Measurements from ENCODE around the gene PTPRE.

PTPRE gene

GRCh38 chr10:127882801-127883459 lies 24.0 kb upstream of the PTPRE start:
- no peak for DNase-seq

DNA sequence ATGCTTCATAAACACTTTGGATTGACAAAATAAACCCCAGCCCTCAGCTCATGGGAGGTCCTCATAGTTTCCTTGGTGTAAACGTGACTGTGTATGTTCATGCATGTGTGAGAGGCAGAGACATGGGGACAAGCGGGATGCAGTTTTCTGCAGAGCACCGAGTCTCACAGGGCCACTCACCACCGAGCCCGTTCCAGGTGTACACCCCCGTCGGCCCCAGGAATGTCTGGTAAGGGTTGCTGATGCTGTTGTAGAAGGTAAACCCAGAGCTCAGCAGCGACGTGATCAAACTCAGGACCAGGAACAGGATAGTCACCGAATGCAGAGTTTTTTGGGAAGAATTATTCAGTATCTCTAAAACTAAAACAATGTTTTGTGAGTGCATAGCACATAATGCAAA lies 23.4 kb upstream of the PTPRE start:
- no peak for DNase-seq

GRCh38 chr10:127884501-127884900 lies 22.4 kb upstream of the PTPRE start:
- no peak for DNase-seq

GRCh38 chr10:127886371-127887051 lies 20.4 kb upstream of the PTPRE start:
- no peak for DNase-seq

- DNase-seq, result no peak
These were observed 19.1 kb upstream of the PTPRE start for GRCh38 chr10:127887541-127888415.

DNA sequence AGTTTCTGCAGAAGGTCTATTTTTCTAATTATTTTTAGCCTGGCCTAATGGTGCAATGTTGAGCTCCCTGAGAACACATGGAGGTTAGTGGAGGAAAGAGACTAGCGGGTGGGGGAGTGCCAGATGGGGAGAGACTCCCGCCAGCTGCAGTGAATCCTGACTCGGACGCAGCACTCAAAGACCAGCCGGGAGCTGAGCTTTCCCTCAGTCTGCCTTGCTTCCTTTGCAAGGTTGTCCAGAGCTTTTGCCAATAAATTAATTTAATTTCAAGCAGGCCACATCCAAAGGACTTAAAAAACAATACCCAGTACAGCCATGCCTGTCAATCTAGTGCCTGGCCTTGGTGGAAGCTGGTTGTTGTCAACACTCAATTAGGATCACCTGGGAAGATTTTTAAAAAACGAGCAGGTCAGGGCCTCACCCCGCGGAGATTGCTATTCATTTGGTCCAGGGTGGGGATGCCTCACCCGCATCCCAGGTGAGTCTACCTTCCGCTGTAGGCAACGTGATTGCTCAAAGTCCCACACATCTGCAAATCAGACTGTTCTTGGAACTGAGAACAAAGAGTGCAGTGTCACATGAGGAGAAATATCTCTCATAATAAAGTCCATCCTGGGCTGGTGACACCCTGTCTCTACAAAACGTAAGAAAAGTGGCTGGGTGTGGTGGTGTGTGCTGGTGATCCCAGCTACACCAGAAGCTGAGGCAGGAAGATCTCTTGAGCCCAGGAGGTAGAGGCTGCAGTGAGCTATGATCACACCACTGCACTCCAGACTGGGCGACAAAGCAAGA lies 18.2 kb upstream of the PTPRE start:
- no peak for DNase-seq

GRCh38 chr10:127889605-127890195 lies 17.2 kb upstream of the PTPRE start:
- DNase-seq, result no peak

DNA sequence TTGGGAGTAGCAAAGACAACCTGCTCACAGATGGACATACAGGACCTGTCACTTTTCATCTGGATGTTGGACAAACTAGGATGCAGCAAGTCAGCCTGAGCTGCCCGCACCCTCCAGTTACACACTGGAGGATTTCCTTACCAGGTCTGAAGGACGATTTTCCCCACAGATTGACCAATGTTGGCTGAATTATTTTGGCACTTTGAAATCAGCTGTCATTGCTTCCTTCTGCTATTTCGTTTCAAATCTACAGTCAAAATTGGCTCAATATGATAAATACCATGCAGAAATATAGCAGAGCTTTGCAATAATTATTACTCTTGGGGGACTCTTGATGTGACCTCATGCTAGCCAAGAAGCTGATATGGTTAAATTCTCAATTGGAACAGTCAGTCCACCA lies 16.7 kb upstream of the PTPRE start:
- DNase-seq, result no peak

DNA sequence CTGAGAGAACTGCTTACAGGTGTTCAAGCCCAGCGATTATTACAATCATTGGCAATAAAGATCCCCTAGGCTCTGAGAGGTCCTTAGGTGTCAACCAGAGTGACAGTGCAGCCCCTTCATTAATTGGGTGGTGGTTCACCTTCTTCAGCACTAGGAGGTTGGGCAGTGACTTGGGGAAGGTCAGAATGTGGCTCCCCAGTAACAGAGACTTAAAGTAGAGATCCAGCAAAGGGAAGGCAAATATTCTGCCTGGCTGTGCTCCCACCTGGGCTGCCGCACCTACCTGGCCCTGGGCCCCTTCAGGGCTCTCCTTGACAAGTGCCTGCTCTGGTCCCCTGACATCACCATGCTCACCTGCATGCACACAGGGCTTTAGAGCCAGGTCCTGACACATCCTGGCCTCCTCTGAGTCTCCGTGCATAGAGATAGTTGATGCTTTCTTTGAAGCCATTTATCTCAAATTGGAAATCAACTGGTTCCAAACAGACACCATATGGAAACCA lies 16.0 kb upstream of the PTPRE start:
- no peak for DNase-seq

DNA sequence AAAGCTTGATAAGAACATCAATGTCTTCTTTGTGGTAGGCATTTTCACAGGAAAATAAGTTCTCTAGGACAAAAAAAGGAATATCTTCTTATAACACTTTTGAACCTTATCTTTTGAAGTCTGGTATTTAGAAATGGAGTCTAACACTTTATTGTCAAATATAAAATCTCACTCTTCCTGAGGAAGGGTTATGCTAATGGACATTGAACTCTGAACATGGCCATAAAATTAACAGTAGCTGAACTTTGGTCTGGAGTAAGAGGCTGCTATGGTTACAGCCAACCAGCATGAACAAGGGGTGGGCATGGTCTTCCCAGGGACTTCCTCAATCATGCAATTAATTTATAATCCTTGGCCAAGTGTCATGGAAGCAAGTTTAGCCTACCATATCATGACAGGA lies 14.2 kb upstream of the PTPRE start, which contains the start of gene CLRN3:
Gene CLRN3 (minus strand): TSS at position 199 of the 400 bp plus-strand sequence. CDS start 157 bp downstream, at position 42.
- DNase-seq, result no peak

DNA sequence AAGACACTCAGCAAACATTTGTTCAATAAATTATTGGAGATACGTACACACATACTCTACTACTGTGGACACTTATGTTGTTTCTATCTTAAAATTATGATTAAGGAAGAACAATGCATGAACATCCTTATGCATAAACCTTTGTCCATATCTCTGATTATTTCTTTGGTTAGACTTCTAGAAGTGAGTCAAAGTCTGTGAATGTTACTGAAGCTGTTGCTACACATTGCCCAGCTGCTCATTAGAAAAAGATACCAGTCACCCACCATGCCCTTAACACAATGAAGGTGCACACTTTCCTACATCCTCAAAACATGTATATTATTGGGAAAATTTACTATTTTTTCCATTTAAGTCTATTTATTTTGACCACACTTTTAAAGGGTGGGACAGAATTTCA lies 12.8 kb upstream of the PTPRE start:
- no peak for DNase-seq

DNA sequence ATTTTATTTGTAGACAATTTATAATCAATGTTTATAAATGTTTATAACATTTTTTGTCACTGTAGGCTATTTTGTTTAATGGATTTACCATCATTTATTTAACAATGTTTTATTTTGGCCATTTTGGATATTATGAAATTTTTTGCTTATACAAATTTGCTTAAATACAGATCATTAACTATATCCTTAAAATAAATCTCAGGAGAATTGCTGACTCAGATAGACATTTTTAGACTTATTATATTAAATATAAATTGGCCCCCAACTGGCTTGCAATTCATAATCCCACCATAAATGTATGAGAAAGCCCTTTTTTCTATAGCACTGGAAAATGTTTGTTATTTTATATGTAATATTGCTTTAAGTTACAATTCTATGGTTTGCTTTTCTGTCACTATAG lies 10.3 kb upstream of the PTPRE start:
- no peak for DNase-seq

DNA sequence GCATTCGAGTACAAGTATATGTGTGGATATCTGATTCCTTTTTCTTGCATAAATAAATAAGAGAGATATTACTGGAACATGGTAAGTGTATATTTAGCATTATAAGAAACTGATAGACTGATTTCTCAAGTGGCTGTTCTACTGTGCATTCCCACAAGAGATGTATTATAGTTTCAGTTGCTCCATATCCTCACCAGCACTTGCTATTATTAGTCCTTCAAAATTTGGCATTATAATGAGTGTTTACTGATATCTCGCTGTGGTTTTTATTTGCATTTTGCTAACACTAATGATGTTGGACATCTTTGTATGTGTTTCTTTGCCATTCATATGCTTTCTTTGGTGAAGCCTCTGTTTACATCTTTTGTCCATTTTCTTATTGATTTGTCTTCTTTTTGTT lies 9.7 kb upstream of the PTPRE start:
- no peak for DNase-seq

DNA sequence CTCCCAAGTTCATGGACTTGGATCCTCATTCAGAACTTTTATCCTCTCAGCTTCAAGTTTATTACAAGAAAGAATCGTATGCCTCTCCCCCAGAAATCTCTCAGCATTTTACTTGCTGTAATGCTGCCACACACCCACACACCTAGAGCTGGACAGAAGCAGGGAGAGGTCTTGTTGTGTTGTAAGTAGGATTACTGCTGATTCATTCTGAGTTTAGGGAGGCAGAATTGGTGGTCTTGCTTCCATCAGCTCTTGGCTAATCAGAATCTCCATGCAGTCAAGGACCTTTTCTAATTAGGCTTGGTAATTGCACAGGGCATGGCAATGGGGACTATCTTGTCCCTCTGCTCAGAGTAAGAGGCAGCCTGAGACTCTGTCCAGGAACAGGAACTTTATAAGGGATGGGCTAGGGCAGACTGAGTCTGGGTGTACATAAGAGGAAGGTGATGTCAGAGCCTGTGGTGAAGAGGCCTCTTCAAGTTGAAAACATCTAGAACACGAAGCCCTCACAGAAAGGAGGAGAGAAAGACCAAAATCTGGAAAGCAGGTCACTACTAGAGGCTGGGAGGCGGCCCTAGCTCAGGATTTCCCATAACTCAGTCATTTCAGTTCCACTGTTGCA lies 7.0 kb upstream of the PTPRE start:
- no peak for DNase-seq

DNA sequence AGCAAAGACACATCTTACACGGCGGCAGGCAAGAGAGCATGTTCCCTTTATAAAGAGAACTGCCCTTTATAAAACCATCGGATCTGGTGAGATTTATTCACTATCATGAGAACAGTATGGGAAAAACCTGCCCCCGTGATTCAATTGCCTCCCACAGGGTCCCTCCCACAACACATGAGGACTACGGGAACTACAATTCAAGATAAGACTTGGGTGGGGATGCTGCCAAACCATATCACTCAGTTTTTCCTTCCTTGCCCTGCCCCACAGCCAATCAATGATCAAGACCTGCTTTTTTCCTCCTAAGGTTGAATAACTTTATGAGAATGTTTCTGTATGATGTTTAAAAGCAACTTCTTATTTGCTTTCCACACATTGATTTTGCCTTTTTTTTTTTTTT lies 3.1 kb upstream of the PTPRE start:
- DNase-seq, result no peak

- no peak for DNase-seq
These were observed 2.4 kb upstream of the PTPRE start for GRCh38 chr10:127904311-127905000.

- no peak for DNase-seq
These were observed 1.7 kb upstream of the PTPRE start for GRCh38 chr10:127905001-127905847.

DNA sequence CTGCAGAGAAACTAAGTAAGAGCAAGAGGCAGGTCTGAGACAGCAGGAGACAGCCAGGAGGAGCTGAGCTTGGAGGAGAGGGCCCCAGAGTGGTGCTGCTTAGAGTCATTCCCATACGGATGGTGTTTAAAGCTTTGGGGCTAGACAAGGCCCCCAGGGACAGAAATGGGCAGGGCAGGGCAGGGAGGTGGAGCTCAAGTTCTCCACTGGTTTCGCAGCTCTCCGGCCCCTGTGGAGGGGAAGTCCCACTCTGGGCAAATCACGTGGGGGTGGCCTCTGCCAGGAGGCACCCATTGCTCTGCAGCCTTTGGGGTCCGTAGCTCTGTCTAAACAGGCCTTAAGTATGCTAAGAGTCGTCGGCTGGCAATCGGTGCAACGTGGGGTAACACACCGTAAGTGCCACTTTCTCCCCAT lies 1.0 kb upstream of the PTPRE start:
- no peak for DNase-seq

DNA sequence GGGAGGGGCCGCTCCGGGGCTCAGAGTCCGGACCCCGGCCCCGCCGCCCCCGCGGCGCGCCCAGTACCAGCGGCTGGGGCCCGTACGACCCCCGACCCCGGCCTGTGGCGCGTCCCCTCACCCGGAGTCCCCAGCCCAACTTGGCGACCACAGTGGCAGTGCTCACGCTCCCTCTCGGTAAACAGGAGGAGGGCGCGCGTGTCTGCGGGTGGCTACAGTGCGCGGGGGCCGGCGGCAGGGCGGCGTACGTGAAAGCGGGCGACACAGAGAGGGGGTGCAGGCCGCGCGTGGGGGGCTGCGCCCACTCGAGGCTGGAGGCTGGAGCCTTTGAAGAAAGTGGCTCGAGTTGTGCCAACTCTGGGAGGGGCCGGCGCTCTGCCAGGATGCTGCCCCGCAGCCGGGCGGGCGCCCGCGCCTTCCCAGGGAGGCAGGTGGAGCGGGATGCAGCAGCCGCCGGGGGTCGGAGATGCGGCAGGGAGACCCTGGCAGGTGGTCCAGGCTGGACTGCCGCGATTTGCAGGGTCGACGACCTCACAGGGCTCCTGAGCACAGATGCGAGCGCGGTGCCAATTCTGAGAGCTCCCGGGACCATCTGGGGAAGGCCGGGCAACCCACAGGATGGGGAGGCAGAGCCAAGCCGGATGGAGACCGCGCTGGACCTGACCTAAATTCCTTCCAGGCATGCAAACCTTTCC lies 655 bp downstream of the PTPRE start:
- DNase-seq, result no peak
